NCI-H748 (cell line): ENCODE data around the gene SMARCD1.
"Not testable (repeated sequence)": the region's sequence is repeated elsewhere in the genome, so short reads cannot be mapped to it uniquely, and the experiment has no call there.

Experiments used
- DNase-seq: peaks from one replicate; lab custom pipeline; 2025; ENCODE audit not compliant: unreplicated experiment; lab: John Stamatoyannopoulos, UW

Gene SMARCD1

DNA sequence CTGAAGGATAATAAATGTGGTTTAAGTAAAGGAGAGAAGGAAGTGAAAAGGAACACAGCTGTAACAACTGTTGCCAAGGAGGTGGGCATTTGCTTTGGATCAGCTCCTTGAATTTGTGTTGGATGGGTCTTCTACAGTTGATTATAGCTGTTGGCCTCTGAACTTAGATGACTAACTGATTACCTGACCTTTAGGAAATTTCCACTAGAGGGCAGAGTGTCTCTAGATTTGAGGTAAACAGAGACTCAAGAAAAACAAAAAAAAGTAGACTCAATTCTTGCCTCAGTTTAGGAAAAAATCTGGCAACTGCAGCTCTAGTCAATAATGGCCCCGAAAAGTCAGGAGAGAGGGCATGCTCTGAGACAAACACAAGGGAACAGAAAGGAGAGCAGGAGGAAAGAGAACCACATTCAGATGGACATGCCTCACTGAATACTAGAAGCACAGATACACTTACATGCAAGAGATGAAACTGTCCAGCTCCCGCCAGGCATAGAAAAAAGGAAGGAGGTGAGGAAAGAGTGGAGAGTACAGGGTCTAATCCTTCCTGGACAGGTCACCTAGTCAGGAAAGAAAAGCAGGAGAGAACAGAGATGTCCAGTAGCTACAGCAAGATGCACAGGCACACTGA is 47.5 kb downstream of the SMARCD1 start:
- DNase-seq: no peak

DNA sequence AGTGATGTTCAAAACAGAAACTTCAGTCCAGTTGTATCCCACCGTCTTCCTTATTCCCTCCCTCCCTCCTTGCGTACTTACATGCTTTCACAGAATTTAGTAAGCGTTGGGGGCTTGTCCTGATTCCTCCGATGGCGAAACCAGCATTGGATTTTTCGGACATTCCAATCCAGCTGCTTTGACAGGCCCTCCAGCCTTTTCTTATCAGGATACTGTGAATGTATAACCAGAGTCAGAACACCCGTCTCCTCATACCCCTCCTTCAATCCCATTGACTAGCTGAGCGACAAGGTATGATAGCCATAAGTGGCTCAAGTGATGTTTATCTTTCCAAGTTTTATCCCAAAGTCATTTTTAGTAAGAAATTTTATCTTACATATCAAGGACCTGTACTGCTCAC is 57.9 kb downstream of the SMARCD1 start:
- DNase-seq: no peak

DNA sequence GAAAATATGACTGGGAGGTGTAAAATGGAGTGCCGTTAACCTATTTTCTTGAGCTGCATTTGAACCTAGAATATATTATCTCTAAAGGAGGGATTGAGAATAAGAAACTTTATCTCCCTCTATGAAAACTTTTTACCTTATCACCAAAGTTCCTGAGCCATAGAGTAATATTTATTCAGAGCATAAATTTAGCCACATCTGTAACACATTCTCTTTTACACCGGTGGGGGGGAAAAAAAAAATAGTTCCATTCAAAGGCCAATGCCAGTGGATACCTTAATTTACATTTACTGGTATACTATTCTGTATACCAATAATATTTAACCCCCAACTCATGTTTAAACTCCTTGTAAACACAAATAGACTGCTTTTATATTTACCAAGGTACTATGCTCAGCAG is 60.3 kb downstream of the SMARCD1 start:
- DNase-seq: no peak

DNA sequence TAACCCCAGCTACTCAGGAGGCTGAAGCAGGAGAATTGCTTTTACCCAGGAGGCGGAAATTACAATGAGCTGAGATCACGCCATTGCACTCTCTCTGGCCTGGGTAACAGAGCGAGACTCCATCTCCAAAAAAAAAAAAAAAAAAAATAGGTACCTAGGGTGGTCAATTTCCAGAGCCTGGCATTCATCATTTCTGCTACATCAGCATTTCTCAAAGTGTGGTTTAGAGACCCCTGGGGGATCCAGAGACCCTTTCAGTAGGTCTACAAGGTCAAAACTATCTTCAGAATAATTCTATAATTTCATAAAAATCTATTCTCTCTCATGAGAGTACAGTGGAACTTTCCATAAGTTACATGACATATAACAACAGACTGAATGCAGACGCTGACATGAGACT is 62.1 kb downstream of the SMARCD1 start:
- DNase-seq: no peak

DNA sequence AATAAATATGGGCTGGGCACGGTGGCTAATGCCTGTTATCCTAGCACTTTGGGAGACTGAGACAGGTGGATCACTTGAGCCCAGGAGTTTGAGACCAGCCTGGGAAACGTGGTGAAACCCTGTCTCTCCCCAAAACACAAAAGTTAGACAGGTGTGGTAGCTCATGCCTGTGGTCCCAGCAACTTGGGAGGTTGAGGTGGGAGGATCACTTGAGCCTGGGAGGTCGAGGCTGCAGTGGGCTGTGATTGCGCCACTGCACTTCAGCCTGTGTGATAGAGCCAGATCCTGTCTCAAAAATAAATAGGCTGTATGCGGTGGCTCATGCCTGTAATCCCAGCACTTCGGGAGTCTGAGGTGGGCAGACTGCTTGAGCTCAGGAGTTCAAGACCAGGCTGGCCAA is 62.9 kb downstream of the SMARCD1 start:
- not testable (repeated sequence) for DNase-seq

DNA sequence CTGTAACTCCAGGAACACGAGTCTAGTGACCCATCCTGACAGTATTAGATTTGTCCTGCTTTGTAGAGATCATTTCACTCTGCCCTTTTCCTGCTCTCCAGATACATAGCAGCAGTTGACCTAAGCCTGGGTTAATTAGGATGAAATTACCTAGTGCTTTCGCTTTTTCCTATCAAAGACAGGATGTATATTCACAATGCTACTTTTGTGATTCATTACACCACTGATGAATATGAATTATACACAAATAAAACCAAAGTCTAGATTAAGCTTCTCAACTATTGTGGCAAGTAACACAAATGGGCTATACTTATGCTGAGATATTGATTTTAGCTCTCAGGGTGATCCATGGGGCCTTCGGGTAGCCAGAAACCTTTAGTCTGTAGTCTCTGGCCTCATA is 64.2 kb downstream of the SMARCD1 start:
- no peak for DNase-seq
